Measurements from ENCODE around the gene CCDC102A. TPM values are rescaled to one million over a fixed set of nuclear protein-coding genes. Genes with fewer than 3 reads are reported as not detected.

The CCDC102A gene
- total RNA-seq, 1 experiment from 2014 or later: 5.2 TPM

- Mint-ChIP-seq H3K27me3 (ENCODE audit: low read depth) (peaks cover 5% of the 10 kb centered on the region; the same call in 1 of the 2 replicates), H3K4me1 (peaks cover 11% of the 10 kb centered on the region; the same call in 1 of the 2 replicates), H3K4me3 (no peak overlapping the region), H3K27ac (no peak overlapping the region; the same call in 1 of the 2 replicates), H3K36me3 (no peaks in the 10 kb centered on the region), H3K9me3 (no peaks in the 10 kb centered on the region)
- POLR2A ChIA-PET: no interaction called here
- ATAC-seq: peak; percentile 29
- DNase-seq (ENCODE audit: low spot score): peak; percentile 43
- TF ChIP-seq ZNF671 (CRISPR knock-in tag; IDR thresholded peaks at IDR 0.05) (no peak), SMAD4 (CRISPR knock-in tag; IDR thresholded peaks at IDR 0.05) (no peak), ELF4 (CRISPR knock-in tag; IDR thresholded peaks at IDR 0.05; ENCODE audit: low read depth) (no peak), E2F1 (CRISPR knock-in tag; IDR thresholded peaks at IDR 0.05) (no peak), CREB1 (CRISPR knock-in tag; IDR thresholded peaks at IDR 0.05) (no peak)
- CTCF ChIA-PET: interaction anchor here (0.6 to 5.8 kb wide), 14 partner anchors 10 to 219 kb away, joined by 3 to 80 read pairs (median 12); partner anchors contain the start of genes CIAPIN1, COQ9, DOK4 and POLR2C
These were observed 17.9 kb downstream of the CCDC102A start for GRCh38 chr16:57518520-57518919.

GRCh38 chr16:57517397-57518367 lies 18.7 kb downstream of the CCDC102A start:
- POLR2A ChIA-PET: no interaction called here

More at GRCh38 chr16:57517397-57518367, 18.7 kb downstream of the CCDC102A start:
- Mint-ChIP-seq H3K27me3 (ENCODE audit: low read depth) (peaks cover 5% of the 10 kb centered on the region; the same call in 1 of the 2 replicates), H3K4me3 (no peak overlapping the region), H3K4me1 (peaks cover 13% of the 10 kb centered on the region; the same call in 1 of the 2 replicates), H3K27ac (no peak overlapping the region), H3K36me3 (no peaks in the 10 kb centered on the region), H3K9me3 (no peaks in the 10 kb centered on the region)
- CTCF ChIA-PET: interaction anchor here (0.6 to 5.8 kb wide), 14 partner anchors 9 to 218 kb away, joined by 3 to 80 read pairs (median 12); partner anchors contain the start of genes CIAPIN1, COQ9, DOK4 and POLR2C
- ATAC-seq: no peak
- no peak for DNase-seq (ENCODE audit: low spot score)
- TF ChIP-seq NR1H2 (CRISPR knock-in tag; IDR thresholded peaks at IDR 0.05): no peak
- TF ChIP-seq CREB1 (CRISPR knock-in tag; IDR thresholded peaks at IDR 0.05): no peak
- no peak for TF ChIP-seq TEAD1 (CRISPR knock-in tag; IDR thresholded peaks at IDR 0.05)
- TF ChIP-seq AFF4 (CRISPR knock-in tag; IDR thresholded peaks at IDR 0.05; ENCODE audit: borderline replicate concordance): no peak
- no peak for TF ChIP-seq GTF2I (CRISPR knock-in tag; conservative IDR thresholded peaks at IDR 0.05)
- no peak for TF ChIP-seq E2F5 (CRISPR knock-in tag; IDR thresholded peaks at IDR 0.05)
- no peak for TF ChIP-seq ZNF671 (CRISPR knock-in tag; IDR thresholded peaks at IDR 0.05)
- no peak for TF ChIP-seq ERG (CRISPR knock-in tag; IDR thresholded peaks at IDR 0.05)
- TF ChIP-seq CDX4 (CRISPR knock-in tag; IDR thresholded peaks at IDR 0.05; ENCODE audit: borderline replicate concordance): no peak
- TF ChIP-seq TCF7 (CRISPR knock-in tag; IDR thresholded peaks at IDR 0.05; ENCODE audit: low read depth): no peak
- TF ChIP-seq ZSCAN18 (CRISPR knock-in tag; IDR thresholded peaks at IDR 0.05): no peak
- TF ChIP-seq MXD4 (CRISPR knock-in tag; IDR thresholded peaks at IDR 0.05; ENCODE audit: borderline replicate concordance): no peak
- TF ChIP-seq CBFB (CRISPR knock-in tag; IDR thresholded peaks at IDR 0.05; ENCODE audit: low read depth): no peak
- no peak for TF ChIP-seq KAT7 (CRISPR knock-in tag; IDR thresholded peaks at IDR 0.05; ENCODE audit: borderline replicate concordance)
- TF ChIP-seq JUN (CRISPR knock-in tag; IDR thresholded peaks at IDR 0.05): no peak
- no peak for TF ChIP-seq SOX15 (CRISPR knock-in tag; IDR thresholded peaks at IDR 0.05)
- TF ChIP-seq ATF1 (CRISPR knock-in tag; IDR thresholded peaks at IDR 0.05): no peak
- no peak for TF ChIP-seq ZMAT4 (CRISPR knock-in tag; IDR thresholded peaks at IDR 0.05)
- TF ChIP-seq ZNF396 (CRISPR knock-in tag; IDR thresholded peaks at IDR 0.05; ENCODE audit: borderline replicate concordance): no peak
- no peak for TF ChIP-seq RORB (CRISPR knock-in tag; IDR thresholded peaks at IDR 0.05)

Data from WTC11 (cell line).